Body of pancreas (tissue), 4 donors: ENCODE measurements around the gene GAP43. TPM values are rescaled to one million over a fixed set of nuclear protein-coding genes. Genes with fewer than 3 reads are reported as not detected.

Source experiments
- ATAC-seq: fragments of 150-250 bp; one replicate; pipeline ENCODE4 v1.9.1; 2016
- DNase-seq, 4 donors: peaks; one replicate each; pipeline ENCODE4 v3.0.0-alpha.2; 2019
- H3K27ac ChIP-seq, 4 donors: fragments of 200-600 bp; sonication (generic); 1 replicate in 3 of 4; 2 replicates in 1 of 4; pipeline versions ENCODE4 v1.5.1 to v1.6.1; 2016 to 2019; ENCODE audit warnings: mild to moderate bottlenecking in 1 of 4, mixed read lengths in 1 of 4, moderate library complexity in 1 of 4
- H3K27me3 ChIP-seq, 2 donors: fragments of 200-600 bp; sonication (generic); one replicate each; pipeline ENCODE4 v1.6.0; 2016; ENCODE audit warnings: mild to moderate bottlenecking in 1 of 2
- H3K36me3 ChIP-seq, 2 donors: fragments of 200-600 bp; sonication (generic); replicated peaks in 1 of 2; 2 replicates each; pipeline ENCODE4 v1.5.1; 2016; ENCODE audit warnings: low read depth in 2 of 2; ENCODE audit not compliant: insufficient read depth in 1 of 2
- H3K4me1 ChIP-seq: fragments of 200-600 bp; sonication (generic); one replicate; pipeline ENCODE4 v1.6.0; 2016
- H3K4me3 ChIP-seq, 2 donors: fragments of 200-600 bp; sonication (generic); 1 replicate in 1 of 2; 2 replicates in 1 of 2; pipeline ENCODE4 v1.5.1; 2016 to 2019
- H3K9me3 ChIP-seq, 3 donors: fragments of 200-600 bp; sonication (generic); 1 replicate in 2 of 3; 2 replicates in 1 of 3; pipeline ENCODE4 v1.5.1; 2016
- POLR2A ChIP-seq, 3 donors: fragments of 450-650 bp; IDR thresholded peaks; one replicate each; pipeline ENCODE4 v1.6.1; 2016; ENCODE audit warnings: antibody characterized with exemption in 3 of 3, mild to moderate bottlenecking in 2 of 3
- WGBS, 2 donors: methylation state at CpG; one replicate each; pipeline ENCODE4 v1.1.5; 2017; 5-methylcytosine and 5-hydroxymethylcytosine counted together
- intact Hi-C: fragments of 100-400 bp; cut with DNase I; formaldehyde crosslinking; loops from one replicate; pipeline ENCODE4 v1.15.1; 2023
- total RNA-seq, 2 donors: library from RNA; depleted of rRNA; stranded (reverse); fragments of >200 nt; gene quantifications; one replicate each; pipeline ENCODE4 v1.1.0, GENCODE V29; 2016
- TF ChIP-seq, protein P1 (sequence below), 7 experiments: fragments of 450-650 bp in 4 of 7; fragments of 200-600 bp in 3 of 7; sonication (generic) in 3 of 7; IDR thresholded peaks; one replicate each; pipeline ENCODE4 v1.5.1; 2016 to 2019; ENCODE audit warnings: antibody characterized with exemption in 7 of 7

Gene GAP43
- total RNA-seq, 2 donors from 2014 or later: 0.26 TPM; not detected in 1

DNA sequence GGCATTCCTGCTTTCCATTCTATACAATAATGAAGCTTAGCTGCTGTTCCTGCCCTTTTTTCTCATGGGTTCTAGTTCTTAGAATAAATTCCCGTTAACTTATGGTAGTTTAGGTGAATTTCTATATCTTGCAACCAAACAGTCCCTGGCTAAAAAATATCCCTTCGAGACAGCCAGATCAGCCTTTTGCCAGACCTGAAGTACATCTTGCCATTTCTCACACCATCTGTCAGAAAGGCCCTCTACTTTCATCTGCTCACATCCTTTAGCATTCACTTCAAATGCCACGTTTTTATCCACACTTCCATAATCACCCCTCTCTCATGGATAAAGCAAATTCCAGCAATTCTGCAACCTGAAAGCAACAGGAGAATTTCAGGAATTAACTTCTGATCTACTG lies 145.4 kb downstream of the GAP43 start:
- no peak for DNase-seq
- H3K27ac ChIP-seq: no peak overlapping the region
- H3K36me3 ChIP-seq: no peaks in the 10 kb centered on the region
- no peaks in the 10 kb centered on the region for H3K4me1 ChIP-seq
- no peak for TF ChIP-seq POLR2A (IDR thresholded peaks at IDR 0.05)
- TF ChIP-seq, protein P1, sequence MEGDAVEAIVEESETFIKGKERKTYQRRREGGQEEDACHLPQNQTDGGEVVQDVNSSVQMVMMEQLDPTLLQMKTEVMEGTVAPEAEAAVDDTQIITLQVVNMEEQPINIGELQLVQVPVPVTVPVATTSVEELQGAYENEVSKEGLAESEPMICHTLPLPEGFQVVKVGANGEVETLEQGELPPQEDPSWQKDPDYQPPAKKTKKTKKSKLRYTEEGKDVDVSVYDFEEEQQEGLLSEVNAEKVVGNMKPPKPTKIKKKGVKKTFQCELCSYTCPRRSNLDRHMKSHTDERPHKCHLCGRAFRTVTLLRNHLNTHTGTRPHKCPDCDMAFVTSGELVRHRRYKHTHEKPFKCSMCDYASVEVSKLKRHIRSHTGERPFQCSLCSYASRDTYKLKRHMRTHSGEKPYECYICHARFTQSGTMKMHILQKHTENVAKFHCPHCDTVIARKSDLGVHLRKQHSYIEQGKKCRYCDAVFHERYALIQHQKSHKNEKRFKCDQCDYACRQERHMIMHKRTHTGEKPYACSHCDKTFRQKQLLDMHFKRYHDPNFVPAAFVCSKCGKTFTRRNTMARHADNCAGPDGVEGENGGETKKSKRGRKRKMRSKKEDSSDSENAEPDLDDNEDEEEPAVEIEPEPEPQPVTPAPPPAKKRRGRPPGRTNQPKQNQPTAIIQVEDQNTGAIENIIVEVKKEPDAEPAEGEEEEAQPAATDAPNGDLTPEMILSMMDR (IDR thresholded peaks at IDR 0.05): no peak
- no peaks in the 10 kb centered on the region for H3K27me3 ChIP-seq
- no peaks in the 10 kb centered on the region for H3K9me3 ChIP-seq
- WGBS, 2 donors: 73 to 74% methylated on average over 3 of the region's 3 CpGs
- no peak for ATAC-seq
- H3K4me3 ChIP-seq: no peak overlapping the region
- intact Hi-C loops: no loop called here
